ENCODE results near the gene MN1. TPM values are rescaled to one million over a fixed set of nuclear protein-coding genes. Genes with fewer than 3 reads are reported as not detected.

The MN1 gene
- total RNA-seq, 1 experiment from 2014 or later: 8.2 TPM

- H3K9me2 ChIP-seq (ENCODE audit: insufficient read depth): no peaks in the 10 kb centered on the region
- POLR2A ChIA-PET (ENCODE audit: unreplicated experiment): no interaction called here
- intact Hi-C loops (cut with micrococcal nuclease; ENCODE audit: unreplicated experiment): loop anchor here (10.0 kb wide), 1 partner anchor 1130 kb away; no protein-coding TSS in a partner anchor
These were observed 33.0 kb upstream of the MN1 start for GRCh38 chr22:27834364-27835185.

DNA sequence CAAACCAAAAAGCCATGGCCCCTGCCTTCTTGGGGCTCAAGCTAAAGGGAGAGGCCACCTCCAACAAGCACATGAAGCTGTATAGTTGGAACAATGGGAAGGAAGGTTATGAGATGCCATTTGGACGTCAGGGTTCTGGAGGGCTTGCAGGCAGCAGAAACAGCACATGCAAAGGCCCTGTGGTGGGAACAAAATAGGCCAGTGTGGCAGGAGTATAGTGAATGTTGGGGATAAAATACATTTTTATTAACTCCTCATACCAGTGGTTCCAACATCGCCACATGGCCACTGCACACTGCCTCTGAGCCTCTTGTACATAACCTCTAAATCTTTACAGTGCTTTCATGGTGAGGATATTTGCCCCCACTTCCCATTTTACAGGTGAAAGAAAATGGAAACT is 32.2 kb upstream of the MN1 start:
- Histone ChIP-seq H3K4me1 (replicated peaks; ENCODE audit: insufficient read depth) (no peaks in the 10 kb centered on the region), H3F3A (ENCODE audit: insufficient read depth, low read depth) (no peaks in the 10 kb centered on the region), H3K9me2 (ENCODE audit: insufficient read depth) (no peaks in the 10 kb centered on the region), H3K4me3 (no peak overlapping the region), H3K27me3 (ENCODE audit: insufficient read depth, low read depth) (no peaks in the 10 kb centered on the region), H3K9me3 (ENCODE audit: insufficient read depth, low read depth) (no peaks in the 10 kb centered on the region), H3K27ac (no peak overlapping the region), H3K79me2 (ENCODE audit: low read depth) (no peaks in the 10 kb centered on the region), H2AFZ (no peak overlapping the region), H3K36me3 (ENCODE audit: low read depth) (no peaks in the 10 kb centered on the region), H3K4me2 (no peak overlapping the region), H4K20me1 (ENCODE audit: insufficient read depth) (no peaks in the 10 kb centered on the region)
- TF ChIP-seq, protein P1, sequence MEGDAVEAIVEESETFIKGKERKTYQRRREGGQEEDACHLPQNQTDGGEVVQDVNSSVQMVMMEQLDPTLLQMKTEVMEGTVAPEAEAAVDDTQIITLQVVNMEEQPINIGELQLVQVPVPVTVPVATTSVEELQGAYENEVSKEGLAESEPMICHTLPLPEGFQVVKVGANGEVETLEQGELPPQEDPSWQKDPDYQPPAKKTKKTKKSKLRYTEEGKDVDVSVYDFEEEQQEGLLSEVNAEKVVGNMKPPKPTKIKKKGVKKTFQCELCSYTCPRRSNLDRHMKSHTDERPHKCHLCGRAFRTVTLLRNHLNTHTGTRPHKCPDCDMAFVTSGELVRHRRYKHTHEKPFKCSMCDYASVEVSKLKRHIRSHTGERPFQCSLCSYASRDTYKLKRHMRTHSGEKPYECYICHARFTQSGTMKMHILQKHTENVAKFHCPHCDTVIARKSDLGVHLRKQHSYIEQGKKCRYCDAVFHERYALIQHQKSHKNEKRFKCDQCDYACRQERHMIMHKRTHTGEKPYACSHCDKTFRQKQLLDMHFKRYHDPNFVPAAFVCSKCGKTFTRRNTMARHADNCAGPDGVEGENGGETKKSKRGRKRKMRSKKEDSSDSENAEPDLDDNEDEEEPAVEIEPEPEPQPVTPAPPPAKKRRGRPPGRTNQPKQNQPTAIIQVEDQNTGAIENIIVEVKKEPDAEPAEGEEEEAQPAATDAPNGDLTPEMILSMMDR (conservative IDR thresholded peaks at IDR 0.05): no peak
- no peak for TF ChIP-seq EZH2 (IDR thresholded peaks at IDR 0.05; ENCODE audit: low read depth)
- intact Hi-C loops (cut with micrococcal nuclease; ENCODE audit: unreplicated experiment): loop anchor here (10.0 kb wide), 1 partner anchor 1129 kb away; no protein-coding TSS in a partner anchor
- DNase-seq: peak in 1 of 2 experiments; percentile 10
- CTCF ChIA-PET: no interaction called here
- POLR2A ChIA-PET (ENCODE audit: unreplicated experiment): no interaction called here
- no TSS peak for BruUV-seq (replicated peaks)

More at GRCh38 chr22:27834364-27835185, 33.0 kb upstream of the MN1 start:
- H3K4me1 ChIP-seq (replicated peaks; ENCODE audit: insufficient read depth): no peaks in the 10 kb centered on the region
- H3F3A ChIP-seq (ENCODE audit: insufficient read depth, low read depth): no peaks in the 10 kb centered on the region
- no peak overlapping the region for H3K4me2 ChIP-seq
- no peaks in the 10 kb centered on the region for H3K27me3 ChIP-seq (ENCODE audit: insufficient read depth, low read depth)
- H2AFZ ChIP-seq: no peak overlapping the region
- no peaks in the 10 kb centered on the region for H3K9me3 ChIP-seq (ENCODE audit: insufficient read depth, low read depth)
- H3K27ac ChIP-seq: no peak overlapping the region
- no peak overlapping the region for H3K4me3 ChIP-seq
- no peaks in the 10 kb centered on the region for H4K20me1 ChIP-seq (ENCODE audit: insufficient read depth)
- no peak for TF ChIP-seq EZH2 (IDR thresholded peaks at IDR 0.05; ENCODE audit: low read depth)
- CTCF ChIA-PET: no interaction called here
- H3K79me2 ChIP-seq (ENCODE audit: low read depth): no peaks in the 10 kb centered on the region
- no TSS peak for BruUV-seq (replicated peaks)
- peak in 1 of 2 experiments; percentile 11 for DNase-seq
- H3K36me3 ChIP-seq (ENCODE audit: low read depth): no peaks in the 10 kb centered on the region

GRCh38 chr22:27832606-27833005 is 31.1 kb upstream of the MN1 start:
- POLR2A ChIA-PET (ENCODE audit: unreplicated experiment): no interaction called here
- intact Hi-C loops (cut with micrococcal nuclease; ENCODE audit: unreplicated experiment): loop anchor here (10.0 kb wide), 1 partner anchor 1128 kb away; no protein-coding TSS in a partner anchor
- Histone ChIP-seq H3K4me3 (no peak overlapping the region), H3K27ac (no peak overlapping the region), H3F3A (ENCODE audit: insufficient read depth, low read depth) (no peaks in the 10 kb centered on the region), H4K20me1 (ENCODE audit: insufficient read depth) (no peaks in the 10 kb centered on the region), H3K36me3 (ENCODE audit: low read depth) (no peaks in the 10 kb centered on the region), H3K9me3 (ENCODE audit: insufficient read depth, low read depth) (no peaks in the 10 kb centered on the region), H3K9me2 (ENCODE audit: insufficient read depth) (no peaks in the 10 kb centered on the region), H2AFZ (no peak overlapping the region), H3K4me1 (replicated peaks; ENCODE audit: insufficient read depth) (no peaks in the 10 kb centered on the region), H3K79me2 (ENCODE audit: low read depth) (no peaks in the 10 kb centered on the region), H3K4me2 (no peak overlapping the region), H3K27me3 (ENCODE audit: insufficient read depth, low read depth) (no peaks in the 10 kb centered on the region)
- BruUV-seq (replicated peaks): no TSS peak
- CTCF ChIA-PET: no interaction called here
- TF ChIP-seq, protein P1 (conservative IDR thresholded peaks at IDR 0.05): no peak
- TF ChIP-seq EZH2 (IDR thresholded peaks at IDR 0.05; ENCODE audit: low read depth): no peak
- DNase-seq: no peak

Data from PC-9 (cell line).